Heart left ventricle (tissue), 16 donors: ENCODE results near the gene CLTB. TPM values are rescaled to one million over a fixed set of nuclear protein-coding genes. Genes with fewer than 3 reads are reported as not detected.
A peak's percentile ranks its signal among the peaks of the same experiment; 100 is the strongest.

Experiments
- ATAC-seq, 4 donors: fragments of 200-7000 bp; cut with Tn5 transposase; one replicate each; pipeline ENCODE4 v1.9.1; 2020 to 2022; ENCODE audit warnings: moderate library complexity in 4 of 4, mild to moderate bottlenecking in 3 of 4, moderate number of reproducible peaks in 1 of 4
- DNase-seq, 5 donors: peaks; one replicate each; pipeline ENCODE4 v3.0.0-alpha.2; 2020
- H3K27ac ChIP-seq, 12 donors: fragments of 200-600 bp; sonication (generic) in 4 of 12; one replicate each; pipeline versions ENCODE4 v1.5.0 to v1.8.0; 2016 to 2022; ENCODE audit warnings: mild to moderate bottlenecking in 2 of 12
- H3K27me3 ChIP-seq, 9 donors: fragments of 200-600 bp; sonication (generic) in 2 of 9; one replicate each; pipeline versions ENCODE4 v1.5.1 to v1.8.0; 2016 to 2022; ENCODE audit warnings: mild to moderate bottlenecking in 3 of 9
- H3K36me3 ChIP-seq, 9 donors: fragments of 200-600 bp; sonication (generic) in 2 of 9; one replicate each; pipeline versions ENCODE4 v1.5.0 to v1.8.0; 2018 to 2022; ENCODE audit warnings: mild to moderate bottlenecking in 2 of 9
- H3K4me1 ChIP-seq, 12 donors: fragments of 200-600 bp; sonication (generic) in 4 of 12; one replicate each; pipeline versions ENCODE4 v1.5.0 to v1.8.0; 2016 to 2022; ENCODE audit warnings: mild to moderate bottlenecking in 3 of 12
- H3K4me3 ChIP-seq, 12 donors: fragments of 200-600 bp; sonication (generic) in 4 of 12; one replicate each; pipeline versions ENCODE4 v1.5.0 to v1.8.0; 2017 to 2022; ENCODE audit warnings: mild to moderate bottlenecking in 9 of 12, moderate library complexity in 4 of 12
- H3K9me3 ChIP-seq, 12 donors: fragments of 200-600 bp; sonication (generic) in 4 of 12; one replicate each; pipeline versions ENCODE4 v1.5.0 to v1.8.0; 2016 to 2022; ENCODE audit warnings: mild to moderate bottlenecking in 1 of 12
- POLR2A ChIP-seq, 2 donors: fragments of 450-650 bp; IDR thresholded peaks; one replicate each; pipeline ENCODE4 v1.6.1; 2017; ENCODE audit warnings: antibody characterized with exemption in 2 of 2, mild to moderate bottlenecking in 2 of 2, moderate library complexity in 2 of 2
- WGBS, 4 donors: extraction: QIAGEN DNeasy Blood & Tissue Kit in 2 of 4; methylation state at CpG; one replicate each; pipeline versions ENCODE4 v1.1.5 to v1.1.7; 2013 to 2018; 5-methylcytosine and 5-hydroxymethylcytosine counted together
- intact Hi-C, 10 donors: fragments of 100-400 bp; cut with DNase I; formaldehyde crosslinking; loops; one replicate each; pipeline versions ENCODE4 v1.11.1 to v1.14.2; 2022
- polyA plus RNA-seq, 2 donors: library from polyadenylated mRNA; stranded (reverse); fragments of 200-250 nt; gene quantifications; one replicate each; pipeline ENCODE4 v1.2.3, GENCODE V29; 2013
- total RNA-seq, 9 donors: library from RNA; depleted of rRNA in 2 of 9; stranded (reverse); fragments of >200 nt in 2 of 9; fragmentation: NEBNext Ultra II Directional in 3 of 9; extraction: Animal tissue kit (Norgen Biotek cat#: 25700) in 3 of 9; gene quantifications; one replicate each; pipeline versions ENCODE4 v1.1.0 to v1.2.4, GENCODE V29; 2016 to 2023
- TF ChIP-seq, protein P1 (sequence below), 12 donors: fragments of 200-600 bp; sonication (generic) in 4 of 12; IDR thresholded peaks; one replicate each; pipeline versions ENCODE4 v1.5.0 to v1.8.0; 2018 to 2022; ENCODE audit warnings: antibody characterized with exemption in 12 of 12, mild to moderate bottlenecking in 5 of 12
- donor health status: ischemic (EF 13 %, LVEDD 7.1; RV severe dilation, severe dysfunction).
- donor health status: healthy with polysubstance abuse.
- donor health status: DM: no; HTN: yes; CAD: no.
- donor health status: DM: no; HTN: no; CAD: no.
- donor health status: ischemic (EF 25% LVEDD 6.9; RV normal size, moderate dysfunction).
- donor health status: ischemic (EF 25% LVEDD 5.7; RV mildly dilated, moderate dysfunction).
- donor health status: healthy.
- donor health status: DM: yes; HTN: yes; CAD: no.
- donor health status: ischemic (EF 35%, LVEDD 5.7; RV mildly dilated, moderate dysfunction).
- donor health status: nonischemic (EF 11% LVEDD 7.7; RV severe dilation, severe dysfunction).
- donor health status: DM: yes; HTN: yes; CAD: no.
- donor health status: PGD.
- donor health status: ischemic (EF 29% LVEDD 5.4; RV normal size, mild dysfunction).
- donor health status: nonischemic (EF 23%, LVEDD 6.1; RV moderate dilation, normal function).

Gene CLTB
- total and polyA plus RNA-seq, 11 donors = 185 to 464 (median 300) TPM

DNA sequence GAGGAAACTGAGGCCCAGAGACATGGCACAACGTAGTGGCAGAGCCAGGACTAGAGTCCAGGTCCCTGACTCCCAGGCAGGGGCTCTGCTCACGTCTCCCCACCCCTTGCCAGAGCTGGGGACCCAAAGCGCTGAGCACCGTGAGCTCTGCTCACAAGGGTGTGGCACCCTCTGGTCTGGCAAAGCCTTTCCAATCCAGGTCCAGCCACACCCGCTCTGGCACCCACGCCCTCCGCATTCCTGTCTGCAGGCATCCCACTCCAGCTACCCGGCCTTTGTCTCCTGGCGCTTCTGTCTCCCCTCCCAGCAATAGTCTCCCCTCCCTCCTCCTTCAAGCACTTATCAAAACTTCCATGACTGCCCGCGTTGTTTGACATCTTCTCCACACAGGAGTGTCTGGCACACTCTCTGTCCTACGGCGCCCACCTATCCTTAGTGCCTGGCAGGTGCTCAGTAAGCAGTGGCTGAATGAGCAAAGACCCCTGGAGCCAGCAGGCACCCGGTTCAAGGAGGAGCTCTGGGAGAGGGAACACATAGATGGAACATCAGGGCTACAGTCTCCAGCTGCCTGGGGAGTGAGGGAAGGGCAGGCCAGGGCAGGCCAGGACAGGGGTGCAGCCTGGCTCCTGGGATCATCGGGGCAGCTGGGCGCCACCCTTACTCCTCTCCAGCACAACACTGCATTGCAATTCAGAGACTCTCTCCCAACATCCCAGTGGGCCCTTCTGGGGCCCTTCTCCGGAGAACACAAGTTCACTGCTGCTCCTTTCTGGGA is 15.8 kb downstream of the CLTB start:
- 57 to 71% (median 59%) methylated on average over 17 of the region's 17 CpGs for WGBS, 4 donors
- Histone ChIP-seq H3K4me3 (no peak overlapping the region), H3K4me1 (peaks cover 0 to 39% (median 28%) of the 10 kb centered on the region in 12 donors), H3K27me3 (no peaks in the 10 kb centered on the region), H3K9me3 (no peaks in the 10 kb centered on the region), H3K27ac (peak overlapping the region in 8 of 12 donors; percentile 26 to 73 (median 60)), H3K36me3 (peaks cover 0 to 44% (median 28%) of the 10 kb centered on the region in 9 donors)
- ATAC-seq = peak; percentile 15 to 23 (median 20)
- intact Hi-C loops = no loop called here
- no peak for TF ChIP-seq POLR2A (IDR thresholded peaks at IDR 0.05)
- TF ChIP-seq, protein P1, sequence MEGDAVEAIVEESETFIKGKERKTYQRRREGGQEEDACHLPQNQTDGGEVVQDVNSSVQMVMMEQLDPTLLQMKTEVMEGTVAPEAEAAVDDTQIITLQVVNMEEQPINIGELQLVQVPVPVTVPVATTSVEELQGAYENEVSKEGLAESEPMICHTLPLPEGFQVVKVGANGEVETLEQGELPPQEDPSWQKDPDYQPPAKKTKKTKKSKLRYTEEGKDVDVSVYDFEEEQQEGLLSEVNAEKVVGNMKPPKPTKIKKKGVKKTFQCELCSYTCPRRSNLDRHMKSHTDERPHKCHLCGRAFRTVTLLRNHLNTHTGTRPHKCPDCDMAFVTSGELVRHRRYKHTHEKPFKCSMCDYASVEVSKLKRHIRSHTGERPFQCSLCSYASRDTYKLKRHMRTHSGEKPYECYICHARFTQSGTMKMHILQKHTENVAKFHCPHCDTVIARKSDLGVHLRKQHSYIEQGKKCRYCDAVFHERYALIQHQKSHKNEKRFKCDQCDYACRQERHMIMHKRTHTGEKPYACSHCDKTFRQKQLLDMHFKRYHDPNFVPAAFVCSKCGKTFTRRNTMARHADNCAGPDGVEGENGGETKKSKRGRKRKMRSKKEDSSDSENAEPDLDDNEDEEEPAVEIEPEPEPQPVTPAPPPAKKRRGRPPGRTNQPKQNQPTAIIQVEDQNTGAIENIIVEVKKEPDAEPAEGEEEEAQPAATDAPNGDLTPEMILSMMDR (IDR thresholded peaks at IDR 0.05) = no peak
- peak in 1 of 5 donors; percentile 29 for DNase-seq

DNA sequence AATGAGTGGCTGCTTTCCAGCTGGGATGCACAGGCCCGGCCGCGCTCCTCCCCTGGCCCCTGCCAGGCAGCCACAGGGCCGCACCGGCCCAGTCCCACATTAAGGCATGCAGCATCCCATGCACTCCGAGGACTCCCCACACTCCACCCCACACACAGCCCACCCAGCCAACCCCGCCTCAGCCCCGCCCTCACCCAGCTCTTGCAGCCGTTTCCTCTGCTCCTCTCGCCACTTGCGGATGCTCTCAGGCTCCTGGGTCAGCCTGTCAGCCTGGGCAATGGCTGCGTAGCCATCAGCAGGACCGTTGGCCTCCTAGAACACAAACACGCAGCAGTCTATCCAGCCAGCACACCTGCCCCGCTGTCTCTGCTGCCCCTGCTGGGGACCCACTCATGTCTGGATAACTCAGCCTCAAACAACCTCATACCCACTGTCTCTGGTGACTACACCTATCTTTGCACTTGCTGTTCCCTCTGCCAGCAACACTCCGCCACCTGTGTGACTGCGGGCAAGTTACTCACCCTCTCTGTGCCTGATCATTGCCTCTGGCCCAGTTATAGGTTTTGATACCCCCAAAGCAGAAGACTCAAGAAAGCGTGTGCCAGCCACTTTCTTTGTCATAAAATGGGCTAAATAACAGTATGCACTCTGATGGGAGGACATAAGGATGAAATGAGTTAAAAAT is 18.5 kb downstream of the CLTB start:
- TF ChIP-seq, protein P1 (IDR thresholded peaks at IDR 0.05) = no peak
- no peak for TF ChIP-seq POLR2A (IDR thresholded peaks at IDR 0.05)
- intact Hi-C loops = loop anchor here in 1 of 10 donors (5.0 kb wide), 1 partner anchor 36 kb away; the partner anchor contains the start of gene KIAA1191
- Histone ChIP-seq H3K27ac (no peak overlapping the region), H3K27me3 (no peaks in the 10 kb centered on the region), H3K36me3 (peaks cover 0 to 44% (median 27%) of the 10 kb centered on the region in 9 donors), H3K9me3 (no peaks in the 10 kb centered on the region), H3K4me1 (peaks cover 0 to 48% (median 25%) of the 10 kb centered on the region in 12 donors), H3K4me3 (no peak overlapping the region)
- WGBS, 4 donors = 90 to 93% (median 92%) methylated on average over 16 to 18 of the region's 18 CpGs
- DNase-seq (peak in 1 of 5 donors; percentile 19), ATAC-seq (no peak)

DNA sequence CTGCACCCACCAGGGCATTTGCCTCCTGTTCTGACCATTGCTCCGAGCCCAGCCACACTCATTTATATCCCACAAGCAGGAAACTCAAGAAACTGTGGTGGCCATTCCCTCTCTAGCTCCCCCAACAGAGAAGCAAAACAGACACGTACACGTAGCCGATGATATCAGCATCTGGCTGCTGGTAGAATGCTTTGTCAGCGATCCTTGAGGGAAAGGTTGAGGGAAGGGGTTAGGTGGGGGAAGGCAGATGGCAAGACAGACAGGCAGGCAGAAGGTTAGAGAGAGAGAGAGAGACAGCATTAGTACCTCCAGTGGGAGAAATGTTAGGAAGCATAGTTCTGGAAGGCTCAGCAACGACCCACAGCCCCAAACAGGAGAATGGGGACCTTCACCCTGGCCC is 20.0 kb downstream of the CLTB start:
- no peak for TF ChIP-seq POLR2A (IDR thresholded peaks at IDR 0.05)
- TF ChIP-seq, protein P1 (IDR thresholded peaks at IDR 0.05) = no peak
- H3K9me3 ChIP-seq = no peaks in the 10 kb centered on the region
- peaks cover 0 to 33% (median 9%) of the 10 kb centered on the region in 12 donors for H3K4me1 ChIP-seq
- no peak overlapping the region for H3K4me3 ChIP-seq
- peaks cover 2 to 60% (median 41%) of the 10 kb centered on the region in 9 donors for H3K36me3 ChIP-seq
- 54 to 63% (median 56%) methylated on average over 6 of the region's 6 CpGs for WGBS, 4 donors
- intact Hi-C loops = loop anchor here in 1 of 10 donors (5.0 kb wide), 1 partner anchor 34 kb away; the partner anchor contains the start of gene KIAA1191
- H3K27me3 ChIP-seq = no peaks in the 10 kb centered on the region
- DNase-seq (peak in 1 of 5 donors; percentile 10), ATAC-seq (no peak)
- H3K27ac ChIP-seq = peak overlapping the region in 7 of 12 donors; percentile 17 to 79 (median 50)
